ENCODE data around the gene NMRAL1. TPM values are rescaled to one million over a fixed set of nuclear protein-coding genes. Genes with fewer than 3 reads are reported as not detected.

Gene NMRAL1
- total RNA-seq, 1 donor from 2014 or later, result 25.0 TPM

DNA sequence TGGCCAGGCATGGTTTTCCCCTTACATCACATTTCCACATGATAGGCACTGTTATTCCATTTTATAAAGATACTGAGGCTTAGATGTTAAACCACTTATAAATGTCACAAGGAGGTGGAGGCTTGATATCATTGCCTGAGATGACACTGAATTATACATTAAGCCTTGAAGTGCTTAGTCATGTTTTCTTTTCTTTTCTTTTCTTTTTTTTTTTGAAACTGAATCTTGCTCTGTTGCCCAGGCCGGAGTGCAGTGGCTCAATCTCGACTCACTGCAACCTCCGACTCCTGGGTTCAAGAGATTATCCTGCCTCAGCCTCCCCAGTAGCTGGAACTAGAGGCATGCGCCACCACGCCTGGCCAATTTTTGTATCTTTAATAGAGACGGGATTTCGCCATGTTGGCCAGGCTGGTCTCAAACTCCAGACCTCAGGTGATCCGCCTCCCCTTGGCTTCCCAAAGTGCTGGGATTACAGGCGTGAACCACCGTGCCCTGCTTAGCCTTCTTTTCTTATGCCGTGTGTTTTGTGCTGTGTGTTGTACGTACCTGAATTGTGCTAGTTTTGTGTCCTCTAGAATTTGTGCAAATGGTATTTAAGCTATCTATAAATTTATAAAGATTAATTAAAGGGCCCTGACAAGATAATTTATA is 47.6 kb downstream of the NMRAL1 start:
- Mint-ChIP-seq H3K27ac (peak overlapping the region; percentile 100), H3K4me3 (peak overlapping the region; percentile 98), H3K27me3 (ENCODE audit: insufficient read depth) (peaks cover 3% of the 10 kb centered on the region), H3K36me3 (ENCODE audit: low read depth) (peaks cover 23% of the 10 kb centered on the region), H3K4me1 (ENCODE audit: low read depth) (peaks cover 31% of the 10 kb centered on the region), H3K9me3 (no peaks in the 10 kb centered on the region)
- intact Hi-C loops (cut with micrococcal nuclease), result loop anchor here (5.0 kb wide), 3 partner anchors 110 to 420 kb away; partner anchors contain the start of genes ANKS3, CDIP1, DNAAF8 and GLYR1
- no peak for DNase-seq (ENCODE audit: low spot score)

- Mint-ChIP-seq H3K4me3 (peak overlapping the region; percentile 98), H3K9me3 (no peaks in the 10 kb centered on the region), H3K36me3 (ENCODE audit: low read depth) (peaks cover 19% of the 10 kb centered on the region), H3K4me1 (ENCODE audit: low read depth) (peaks cover 31% of the 10 kb centered on the region), H3K27ac (peak overlapping the region; percentile 100), H3K27me3 (ENCODE audit: insufficient read depth) (peaks cover 3% of the 10 kb centered on the region)
- intact Hi-C loops (cut with micrococcal nuclease), result loop anchor here (5.0 kb wide), 3 partner anchors 111 to 421 kb away; partner anchors contain the start of genes ANKS3, CDIP1, DNAAF8 and GLYR1
- no peak for DNase-seq (ENCODE audit: low spot score)
Measured at GRCh38 chr16:4426021-4426684, 48.3 kb downstream of the NMRAL1 start.

- DNase-seq (ENCODE audit: low spot score), result peak; percentile 91
- peak within 1 kb of the TSS; percentile 98 for H3K4me3 Mint-ChIP-seq
- H3K27ac Mint-ChIP-seq, result peak within 1 kb of the TSS; percentile 100
- no peaks in the 10 kb centered on the region for H3K9me3 Mint-ChIP-seq
- peaks cover 3% of the 10 kb centered on the region for H3K27me3 Mint-ChIP-seq (ENCODE audit: insufficient read depth)
- H3K36me3 Mint-ChIP-seq (ENCODE audit: low read depth), result peaks cover 17% of the 10 kb centered on the region
- intact Hi-C loops (cut with micrococcal nuclease), result loop anchor here (1.0 to 5.0 kb wide), 10 partner anchors 9 to 422 kb away; partner anchors contain the start of genes ANKS3, CDIP1, CORO7 and DNAAF8
- H3K4me1 Mint-ChIP-seq (ENCODE audit: low read depth), result peaks cover 31% of the 10 kb centered on the region
Measured at GRCh38 chr16:4425378-4426020, 48.9 kb downstream of the NMRAL1 start, which contains the start of gene DNAJA3. DNAJA3 (plus strand) TSS chr16:4425868; CDS start chr16:4425882, 14 bp downstream.

DNA sequence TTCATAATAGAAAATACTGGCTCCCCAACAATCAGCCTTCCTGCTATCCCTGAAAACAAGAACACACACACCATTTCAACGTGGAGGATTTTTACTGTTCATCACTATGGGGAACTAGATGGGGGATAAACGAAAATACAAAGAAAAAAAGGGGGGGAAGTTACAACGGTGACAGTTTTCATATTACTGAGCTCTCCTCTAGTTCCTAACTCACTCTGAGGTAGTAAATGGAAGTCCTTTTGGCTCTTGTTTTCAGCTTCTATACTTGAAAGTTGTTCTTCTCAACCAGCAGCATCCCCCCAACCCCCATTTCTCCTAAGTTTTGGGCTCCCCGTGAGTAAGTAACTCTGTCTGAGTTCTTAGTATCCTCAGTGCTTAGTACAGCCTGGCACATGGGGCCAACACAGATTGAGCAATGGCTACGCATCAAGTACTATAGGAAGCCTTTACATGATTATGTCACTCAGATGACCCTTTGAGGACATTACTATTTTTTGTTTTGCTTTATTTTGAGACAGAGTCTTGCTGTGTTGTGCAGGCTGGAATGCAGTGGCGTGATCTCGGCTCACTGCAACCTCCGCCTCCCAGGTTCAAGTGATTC is 53.8 kb downstream of the NMRAL1 start:
- H3K27me3 Mint-ChIP-seq (ENCODE audit: insufficient read depth), result peaks cover 10% of the 10 kb centered on the region
- no peak overlapping the region for H3K4me3 Mint-ChIP-seq
- no peak overlapping the region for H3K27ac Mint-ChIP-seq
- H3K9me3 Mint-ChIP-seq, result no peaks in the 10 kb centered on the region
- H3K4me1 Mint-ChIP-seq (ENCODE audit: low read depth), result peaks cover 12% of the 10 kb centered on the region
- intact Hi-C loops (cut with micrococcal nuclease), result no loop called here
- no peak for DNase-seq (ENCODE audit: low spot score)
- no peaks in the 10 kb centered on the region for H3K36me3 Mint-ChIP-seq (ENCODE audit: low read depth)

- no peak for DNase-seq (ENCODE audit: low spot score)
- no peak overlapping the region for H3K27ac Mint-ChIP-seq
- H3K4me3 Mint-ChIP-seq, result no peak overlapping the region
- H3K27me3 Mint-ChIP-seq (ENCODE audit: insufficient read depth), result peaks cover 10% of the 10 kb centered on the region
- no peaks in the 10 kb centered on the region for H3K9me3 Mint-ChIP-seq
- peaks cover 12% of the 10 kb centered on the region for H3K4me1 Mint-ChIP-seq (ENCODE audit: low read depth)
- H3K36me3 Mint-ChIP-seq (ENCODE audit: low read depth), result no peaks in the 10 kb centered on the region
- intact Hi-C loops (cut with micrococcal nuclease), result loop anchor here (5.0 kb wide), 1 partner anchor 237 kb away; no protein-coding TSS in a partner anchor
Measured at GRCh38 chr16:4419402-4419959, 54.9 kb downstream of the NMRAL1 start.

GRCh38 chr16:4416200-4417032 is 58.0 kb downstream of the NMRAL1 start, which contains the start of gene CORO7:
CORO7 (minus strand) TSS chr16:4416596; CDS start chr16:4416518, 78 bp downstream.
- peak; percentile 99 for DNase-seq (ENCODE audit: low spot score)
- H3K4me3 Mint-ChIP-seq, result peak within 1 kb of the TSS; percentile 90
- intact Hi-C loops (cut with micrococcal nuclease), result loop anchor here (1.0 to 5.0 kb wide), 2 partner anchors 9 to 234 kb away; partner anchors contain the start of gene DNAJA3
- H3K27me3 Mint-ChIP-seq (ENCODE audit: insufficient read depth), result peaks cover 7% of the 10 kb centered on the region
- peak within 1 kb of the TSS; percentile 92 for H3K27ac Mint-ChIP-seq
- H3K4me1 Mint-ChIP-seq (ENCODE audit: low read depth), result peaks cover 16% of the 10 kb centered on the region
- H3K36me3 Mint-ChIP-seq (ENCODE audit: low read depth), result peaks cover 9% of the 10 kb centered on the region
- no peaks in the 10 kb centered on the region for H3K9me3 Mint-ChIP-seq

DNA sequence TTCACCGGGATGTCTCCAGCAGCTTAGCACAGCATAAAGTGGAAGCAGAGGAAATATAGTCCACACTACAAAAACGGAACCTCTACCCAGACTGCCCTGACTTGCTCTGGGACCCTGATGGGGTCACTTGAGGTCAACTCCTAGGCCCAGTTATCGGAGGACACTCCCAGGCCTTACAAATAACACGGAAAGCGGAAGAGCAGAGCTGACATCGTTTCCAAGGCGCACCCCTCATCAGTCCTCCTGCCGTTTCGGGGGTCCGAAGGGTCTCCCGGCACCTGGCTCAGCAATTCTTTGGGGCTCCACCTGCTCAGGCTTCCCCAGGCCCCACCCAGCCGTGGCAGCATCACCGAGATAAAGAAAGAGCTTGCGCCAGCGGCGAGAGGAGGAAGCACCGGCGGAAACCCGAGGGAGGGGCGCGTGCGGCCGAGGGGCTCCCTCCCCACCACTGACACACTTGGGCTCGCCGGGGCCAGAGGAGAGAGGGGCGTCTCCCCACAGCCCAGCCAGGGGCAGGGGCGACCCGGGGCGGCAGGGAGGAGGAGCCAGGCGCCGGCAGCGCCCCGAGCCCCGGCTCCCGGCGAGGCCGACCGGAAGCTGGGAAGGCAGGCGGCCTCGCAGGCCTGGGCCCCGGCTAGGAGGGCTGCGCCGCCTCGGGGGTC is 58.8 kb downstream of the NMRAL1 start:
- DNase-seq (ENCODE audit: low spot score), result peak; percentile 74
- H3K9me3 Mint-ChIP-seq, result no peaks in the 10 kb centered on the region
- peaks cover 7% of the 10 kb centered on the region for H3K27me3 Mint-ChIP-seq (ENCODE audit: insufficient read depth)
- peaks cover 21% of the 10 kb centered on the region for H3K4me1 Mint-ChIP-seq (ENCODE audit: low read depth)
- H3K4me3 Mint-ChIP-seq, result peak overlapping the region; percentile 90
- H3K27ac Mint-ChIP-seq, result peak overlapping the region; percentile 92
- peaks cover 13% of the 10 kb centered on the region for H3K36me3 Mint-ChIP-seq (ENCODE audit: low read depth)
- intact Hi-C loops (cut with micrococcal nuclease), result loop anchor here (1.0 to 5.0 kb wide), 2 partner anchors 10 to 233 kb away; partner anchors contain the start of gene DNAJA3

GRCh38 chr16:4414187-4414917 is 60.1 kb downstream of the NMRAL1 start:
- peaks cover 16% of the 10 kb centered on the region for H3K36me3 Mint-ChIP-seq (ENCODE audit: low read depth)
- H3K27ac Mint-ChIP-seq, result peak overlapping the region; percentile 92
- H3K9me3 Mint-ChIP-seq, result no peaks in the 10 kb centered on the region
- DNase-seq (ENCODE audit: low spot score), result peak; percentile 79
- H3K27me3 Mint-ChIP-seq (ENCODE audit: insufficient read depth), result peaks cover 7% of the 10 kb centered on the region
- H3K4me3 Mint-ChIP-seq, result peak overlapping the region; percentile 90
- intact Hi-C loops (cut with micrococcal nuclease), result loop anchor here (1.0 kb wide), 5 partner anchors 62 to 202 kb away; partner anchors contain the start of genes CDIP1, HMOX2 and PAM16
- H3K4me1 Mint-ChIP-seq (ENCODE audit: low read depth), result peaks cover 26% of the 10 kb centered on the region

DNA sequence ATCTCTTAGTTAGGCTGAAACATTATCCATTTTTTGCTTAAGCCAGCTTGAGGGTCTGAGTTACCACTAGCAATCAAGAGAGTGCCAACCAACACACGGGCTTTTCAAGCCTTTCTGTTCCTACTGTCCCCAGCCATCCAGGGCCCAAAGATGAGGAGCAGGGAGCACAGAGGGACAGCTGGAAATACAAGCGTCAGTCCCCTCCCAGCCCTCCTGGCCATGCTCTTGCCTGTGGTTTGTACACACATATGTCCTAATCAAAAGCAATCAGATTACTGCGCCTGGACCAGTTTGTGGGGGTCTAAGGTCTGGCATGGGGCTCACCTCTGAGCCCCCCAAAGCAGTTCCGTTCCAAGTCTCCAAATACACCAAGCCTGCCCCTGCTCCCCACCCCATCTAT is 61.6 kb downstream of the NMRAL1 start:
- DNase-seq (ENCODE audit: low spot score), result no peak
- Mint-ChIP-seq H3K9me3 (no peaks in the 10 kb centered on the region), H3K4me3 (peak overlapping the region; percentile 19), H3K27me3 (ENCODE audit: insufficient read depth) (no peaks in the 10 kb centered on the region), H3K4me1 (ENCODE audit: low read depth) (peaks cover 26% of the 10 kb centered on the region), H3K36me3 (ENCODE audit: low read depth) (peaks cover 20% of the 10 kb centered on the region), H3K27ac (no peak overlapping the region)
- intact Hi-C loops (cut with micrococcal nuclease), result no loop called here

- Mint-ChIP-seq H3K4me1 (ENCODE audit: low read depth) (peaks cover 26% of the 10 kb centered on the region), H3K27ac (peak overlapping the region; percentile 34), H3K9me3 (no peaks in the 10 kb centered on the region), H3K4me3 (peak overlapping the region; percentile 19), H3K36me3 (ENCODE audit: low read depth) (peaks cover 20% of the 10 kb centered on the region), H3K27me3 (ENCODE audit: insufficient read depth) (no peaks in the 10 kb centered on the region)
- no peak for DNase-seq (ENCODE audit: low spot score)
- intact Hi-C loops (cut with micrococcal nuclease), result no loop called here
Measured at GRCh38 chr16:4412159-4412558, 62.3 kb downstream of the NMRAL1 start.
